Prostate gland (tissue), 2 donors: Measurements from ENCODE around the gene GSG1L.
"Not testable (repeated sequence)": the region's sequence is repeated elsewhere in the genome, so short reads cannot be mapped to it uniquely, and the experiment has no call there.

Experiments used
- CTCF ChIP-seq, 4 experiments: fragments of 200-600 bp in 2 of 4; fragments of 450-650 bp in 2 of 4; sonication (generic) in 2 of 4; IDR thresholded peaks; 1 replicate in 3 of 4; 2 replicates in 1 of 4; pipeline ENCODE4 v1.5.1; 2016 to 2019; ENCODE audit warnings: antibody characterized with exemption in 4 of 4, mild to moderate bottlenecking in 2 of 4, moderate library complexity in 2 of 4
- POLR2A ChIP-seq: fragments of 450-650 bp; IDR thresholded peaks from one replicate; pipeline ENCODE4 v1.6.1; 2016; ENCODE audit warnings: antibody characterized with exemption, mild to moderate bottlenecking
- POLR2AphosphoS5 ChIP-seq: sonication (generic); formaldehyde crosslinking; IDR thresholded peaks from one replicate; pipeline ENCODE4 v1.6.1; 2017; ENCODE audit warnings: antibody characterized with exemption

- not testable (repeated sequence) for TF ChIP-seq POLR2A; CTCF (IDR thresholded peaks at IDR 0.05); POLR2AphosphoS5
Measured at GRCh38 chr16:27743001-27743400, 320.5 kb downstream of the GSG1L start.
